ENCODE data around the gene UNC5C. TPM values are rescaled to one million over a fixed set of nuclear protein-coding genes. Genes with fewer than 3 reads are reported as not detected.

UNC5C gene
- total RNA-seq, 1 donor from 2014 or later = 0.97 TPM

DNA sequence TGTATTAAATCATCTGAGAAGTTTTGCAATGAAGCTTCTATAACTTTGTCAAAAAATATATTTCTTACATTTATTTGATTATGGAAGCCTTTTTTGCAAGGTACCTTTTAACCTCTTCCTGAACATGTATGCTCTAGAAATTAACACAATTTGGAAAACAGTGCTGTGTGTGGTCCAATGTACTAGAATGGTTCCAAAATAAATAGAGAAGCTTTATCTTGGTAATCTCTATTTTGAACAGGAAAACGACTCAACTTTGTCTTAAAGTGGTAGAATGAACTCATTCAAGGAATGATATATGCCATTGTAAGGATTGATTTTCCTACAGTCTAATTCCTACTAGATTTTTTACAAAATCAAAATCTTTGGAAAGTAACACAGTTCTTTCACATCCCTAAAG is 248.5 kb downstream of the UNC5C start:
- no peaks in the 10 kb centered on the region for H3K36me3 Mint-ChIP-seq (ENCODE audit: low read depth, unreplicated experiment)

DNA sequence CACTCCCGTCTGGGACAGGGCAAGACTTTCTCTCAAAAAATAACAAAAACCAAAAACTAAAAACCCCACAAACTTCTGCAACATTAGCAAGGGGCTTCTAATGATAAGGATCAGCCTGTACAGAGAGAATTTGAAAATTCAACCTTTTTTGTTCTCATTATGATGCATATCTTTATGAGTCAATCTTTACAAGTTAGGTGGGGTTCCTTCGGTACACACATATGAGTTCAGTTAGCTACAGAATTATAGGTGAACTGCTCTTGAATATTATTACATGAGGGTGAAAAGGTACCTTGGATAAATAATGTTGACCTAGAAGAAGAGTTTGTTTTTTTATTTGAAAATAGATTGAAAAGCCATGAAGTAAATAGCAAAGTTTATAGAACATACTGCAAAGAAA is 252.7 kb downstream of the UNC5C start:
- H3K9me3 Mint-ChIP-seq (ENCODE audit: unreplicated experiment) = no peaks in the 10 kb centered on the region
- H3K4me3 Mint-ChIP-seq (ENCODE audit: unreplicated experiment) = no peak overlapping the region
- no peaks in the 10 kb centered on the region for H3K36me3 Mint-ChIP-seq (ENCODE audit: low read depth, unreplicated experiment)
- H3K4me1 Mint-ChIP-seq (ENCODE audit: unreplicated experiment) = peaks cover 4% of the 10 kb centered on the region
- H3K27me3 Mint-ChIP-seq (ENCODE audit: unreplicated experiment) = peaks cover 4% of the 10 kb centered on the region
- no peak for DNase-seq (ENCODE audit: low spot score)
- H3K27ac Mint-ChIP-seq (ENCODE audit: unreplicated experiment) = no peak overlapping the region
- no peak for TF ChIP-seq CTCF (IDR thresholded peaks at IDR 0.05; ENCODE audit: unreplicated experiment)

More for the DNA sequence above, 248.5 kb downstream of the UNC5C start:
- Mint-ChIP-seq H3K27me3 (ENCODE audit: unreplicated experiment) (peaks cover 1% of the 10 kb centered on the region), H3K9me3 (ENCODE audit: unreplicated experiment) (no peaks in the 10 kb centered on the region), H3K27ac (ENCODE audit: unreplicated experiment) (no peak overlapping the region), H3K4me1 (ENCODE audit: unreplicated experiment) (no peaks in the 10 kb centered on the region), H3K4me3 (ENCODE audit: unreplicated experiment) (no peak overlapping the region)
- DNase-seq (ENCODE audit: low spot score) = no peak
- TF ChIP-seq CTCF (IDR thresholded peaks at IDR 0.05; ENCODE audit: unreplicated experiment) = no peak

DNA sequence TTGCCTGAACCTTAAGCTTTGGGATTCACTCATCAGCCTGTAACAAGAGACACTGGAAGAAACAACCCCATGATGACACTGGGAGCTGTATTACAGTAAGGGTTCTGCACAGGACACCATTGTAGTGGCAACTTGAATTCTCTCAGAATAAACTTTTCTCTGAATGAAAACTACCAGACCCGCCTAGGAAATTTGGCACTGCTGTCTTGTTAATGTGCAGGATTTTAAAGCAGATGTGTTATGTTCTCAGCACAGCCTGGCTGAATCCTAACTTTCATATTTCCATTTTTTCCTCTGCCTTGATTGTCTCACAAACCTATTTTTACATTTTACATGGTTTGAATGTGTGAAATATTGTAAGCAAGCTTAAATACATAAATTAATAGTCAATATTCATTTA is 253.6 kb downstream of the UNC5C start:
- Mint-ChIP-seq H3K27ac (ENCODE audit: unreplicated experiment) (no peak overlapping the region), H3K36me3 (ENCODE audit: low read depth, unreplicated experiment) (no peaks in the 10 kb centered on the region), H3K27me3 (ENCODE audit: unreplicated experiment) (peaks cover 4% of the 10 kb centered on the region), H3K9me3 (ENCODE audit: unreplicated experiment) (no peaks in the 10 kb centered on the region), H3K4me1 (ENCODE audit: unreplicated experiment) (peaks cover 4% of the 10 kb centered on the region), H3K4me3 (ENCODE audit: unreplicated experiment) (no peak overlapping the region)
- no peak for TF ChIP-seq CTCF (IDR thresholded peaks at IDR 0.05; ENCODE audit: unreplicated experiment)
- DNase-seq (ENCODE audit: low spot score) = no peak

DNA sequence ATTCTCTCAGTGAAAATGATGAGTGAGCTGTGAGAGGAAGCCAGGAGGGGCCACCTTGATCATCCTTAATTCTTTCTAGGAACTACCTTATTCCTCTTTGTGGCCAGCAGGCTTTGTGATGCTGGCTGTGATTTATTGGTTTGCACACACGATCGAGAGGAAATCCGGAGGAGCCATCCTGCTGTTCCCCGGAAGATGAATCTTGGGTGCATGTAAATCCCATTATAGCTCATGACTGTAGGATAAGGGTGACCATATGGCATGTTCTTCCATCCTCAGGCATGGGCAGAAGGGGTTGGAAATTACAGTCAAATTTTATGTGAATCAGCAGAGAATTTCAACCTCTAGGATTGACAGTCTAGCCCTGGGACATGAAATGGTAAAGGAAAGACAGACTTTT is 254.5 kb downstream of the UNC5C start:
- Mint-ChIP-seq H3K9me3 (ENCODE audit: unreplicated experiment) (no peaks in the 10 kb centered on the region), H3K4me3 (ENCODE audit: unreplicated experiment) (no peak overlapping the region), H3K27ac (ENCODE audit: unreplicated experiment) (no peak overlapping the region), H3K4me1 (ENCODE audit: unreplicated experiment) (peaks cover 4% of the 10 kb centered on the region), H3K27me3 (ENCODE audit: unreplicated experiment) (peaks cover 4% of the 10 kb centered on the region), H3K36me3 (ENCODE audit: low read depth, unreplicated experiment) (no peaks in the 10 kb centered on the region)
- TF ChIP-seq CTCF (IDR thresholded peaks at IDR 0.05; ENCODE audit: unreplicated experiment) = no peak
- DNase-seq (ENCODE audit: low spot score) = no peak

GRCh38 chr4:95293014-95293413 is 255.8 kb downstream of the UNC5C start:
- H3K4me1 Mint-ChIP-seq (ENCODE audit: unreplicated experiment) = peaks cover 4% of the 10 kb centered on the region
- no peak for DNase-seq (ENCODE audit: low spot score)
- H3K27ac Mint-ChIP-seq (ENCODE audit: unreplicated experiment) = no peak overlapping the region
- H3K36me3 Mint-ChIP-seq (ENCODE audit: low read depth, unreplicated experiment) = no peaks in the 10 kb centered on the region
- H3K9me3 Mint-ChIP-seq (ENCODE audit: unreplicated experiment) = no peaks in the 10 kb centered on the region
- H3K4me3 Mint-ChIP-seq (ENCODE audit: unreplicated experiment) = no peak overlapping the region
- TF ChIP-seq CTCF (IDR thresholded peaks at IDR 0.05; ENCODE audit: unreplicated experiment) = no peak
- H3K27me3 Mint-ChIP-seq (ENCODE audit: unreplicated experiment) = peaks cover 3% of the 10 kb centered on the region
